Fibroblast of upper back skin (primary cell): ENCODE measurements around the gene SLIT3.
"Not testable (repeated sequence)": the region's sequence is repeated elsewhere in the genome, so short reads cannot be mapped to it uniquely, and the experiment has no call there.

Experiments
- DNase-seq: peaks from one replicate; pipeline ENCODE4 v3.0.0-alpha.2; 2013

The SLIT3 gene

DNA sequence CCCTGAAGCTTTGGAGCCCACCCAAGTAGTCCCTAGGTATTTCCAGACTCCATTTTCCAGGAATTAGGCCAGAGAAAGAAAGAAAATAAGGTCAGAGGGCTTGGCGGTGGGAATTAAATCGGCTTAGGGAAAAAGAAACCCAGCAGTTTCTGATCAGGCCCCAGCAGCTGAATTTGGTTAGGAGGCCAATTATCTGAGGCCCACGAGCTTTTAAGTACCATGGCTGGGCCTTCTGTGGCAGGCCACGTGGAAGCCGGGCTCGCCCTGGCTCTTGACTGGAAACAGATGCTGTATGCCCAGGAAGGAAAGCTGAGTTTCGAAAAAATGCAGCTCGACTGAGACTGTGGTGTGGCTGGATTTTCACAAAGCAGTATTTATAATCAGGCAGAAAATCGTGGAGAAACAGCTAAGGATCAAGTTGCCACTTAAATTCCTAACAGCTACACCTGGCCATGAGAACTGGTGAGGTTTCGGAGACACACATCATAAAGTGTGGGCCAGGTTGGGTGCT lies 646.7 kb downstream of the SLIT3 start:
- DNase-seq = peak; percentile 91

- peak; percentile 41 for DNase-seq
Measured at GRCh38 chr5:168653626-168654025, 647.3 kb downstream of the SLIT3 start.

- peak; percentile 96 for DNase-seq
Measured at GRCh38 chr5:168651648-168652047, 649.3 kb downstream of the SLIT3 start.

DNA sequence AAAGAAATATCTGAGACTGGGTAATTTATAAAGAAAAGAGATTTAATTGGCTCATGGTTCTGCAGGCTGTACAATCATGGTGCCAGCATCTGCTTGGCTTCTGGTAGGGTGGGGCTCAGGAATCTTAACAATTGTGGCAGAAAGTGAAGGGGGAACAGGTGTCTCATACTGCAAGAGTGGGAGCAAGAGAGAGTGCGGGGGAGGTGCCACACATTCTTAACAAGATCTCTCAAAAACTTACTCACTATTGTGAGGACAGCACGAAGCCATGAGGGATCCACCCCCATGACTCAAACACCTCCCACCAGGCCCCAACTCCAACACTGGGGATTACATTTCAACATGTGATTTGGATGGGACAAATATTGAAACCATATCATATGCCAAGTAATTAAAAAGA lies 651.6 kb downstream of the SLIT3 start:
- DNase-seq = peak; percentile 22

- DNase-seq = no peak
Measured at GRCh38 chr5:168648576-168648975, 652.4 kb downstream of the SLIT3 start.

DNA sequence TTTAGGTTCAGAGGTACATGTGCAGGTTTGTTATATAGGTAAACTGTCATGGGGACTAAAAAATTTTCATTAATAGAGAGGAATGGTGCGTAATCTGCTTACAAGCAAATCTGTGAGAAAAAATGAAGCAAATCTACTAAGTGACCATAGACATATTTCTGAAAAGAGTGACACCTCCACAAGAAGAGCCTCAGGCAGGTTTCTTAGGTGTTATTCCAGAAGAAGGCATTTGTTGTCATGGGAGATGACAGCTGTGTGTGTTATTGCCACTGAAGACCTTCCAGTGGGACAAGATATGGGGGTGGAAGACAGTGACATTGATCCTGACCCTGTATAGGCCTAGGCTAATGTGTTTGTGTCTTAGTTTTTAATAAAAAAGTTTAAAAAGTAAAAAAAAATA lies 652.9 kb downstream of the SLIT3 start:
- no peak for DNase-seq

GRCh38 chr5:168647083-168647482 lies 653.9 kb downstream of the SLIT3 start:
- peak; percentile 44 for DNase-seq

DNA sequence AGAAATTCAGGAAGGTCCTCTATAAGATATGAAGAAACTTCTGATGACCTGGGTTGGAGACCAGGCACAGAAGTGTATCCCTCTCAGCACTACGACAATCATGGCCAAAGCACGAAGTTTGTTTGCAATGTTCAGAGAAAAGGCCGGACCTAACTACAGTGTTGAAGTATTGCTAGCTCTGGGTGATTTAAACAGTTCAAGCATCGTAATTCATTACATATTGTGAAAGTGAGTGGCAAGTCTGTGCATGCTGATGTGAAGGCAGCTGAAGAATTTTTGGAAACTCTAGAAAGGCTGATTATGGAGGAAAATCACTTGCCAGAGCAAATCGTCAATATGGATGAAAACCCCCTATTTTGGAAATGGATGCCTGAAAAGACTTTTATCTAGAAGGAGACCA lies 654.6 kb downstream of the SLIT3 start:
- peak; percentile 22 for DNase-seq

- no peak for DNase-seq
Measured at GRCh38 chr5:168645195-168645594, 655.7 kb downstream of the SLIT3 start.

DNA sequence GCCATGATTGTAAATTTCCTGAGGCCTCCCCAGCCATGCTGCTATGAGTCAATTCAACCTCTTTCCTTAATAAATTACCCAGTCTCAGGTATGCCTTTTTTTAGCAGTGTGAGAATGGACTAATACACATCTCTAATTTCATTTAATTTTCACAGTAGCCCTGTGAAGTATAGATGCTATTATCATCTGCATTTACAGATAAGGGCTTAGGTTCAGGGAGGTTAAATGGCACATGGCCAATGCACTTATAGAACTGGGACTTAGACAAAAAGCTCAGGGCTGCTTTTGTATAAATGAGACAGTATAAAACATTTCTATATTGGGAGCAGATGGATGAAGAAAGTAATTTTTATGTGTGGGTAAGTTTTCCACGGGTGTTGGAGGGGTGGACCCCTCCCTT lies 658.9 kb downstream of the SLIT3 start:
- DNase-seq = no peak

GRCh38 chr5:168638846-168639245 lies 662.1 kb downstream of the SLIT3 start:
- not testable (repeated sequence) for DNase-seq

DNA sequence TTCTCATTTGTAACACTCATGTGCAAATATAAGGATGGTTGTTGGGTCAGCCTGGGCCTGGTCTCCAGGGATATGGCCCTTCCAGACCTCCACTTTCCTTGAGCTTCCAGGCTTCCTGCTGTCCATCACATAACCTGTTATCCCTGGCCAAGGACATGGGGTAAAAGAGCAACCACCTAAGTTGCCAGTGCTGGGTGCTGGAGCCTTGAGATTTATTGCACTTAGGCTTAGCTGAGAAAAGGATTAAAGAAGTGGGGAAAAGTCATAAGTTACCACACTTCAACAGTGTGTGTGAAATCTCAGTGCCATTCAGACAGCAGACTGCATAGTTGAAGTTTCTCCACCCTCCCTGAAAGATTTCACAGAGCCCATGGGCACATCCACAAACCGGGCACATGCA lies 663.1 kb downstream of the SLIT3 start:
- no peak for DNase-seq

DNA sequence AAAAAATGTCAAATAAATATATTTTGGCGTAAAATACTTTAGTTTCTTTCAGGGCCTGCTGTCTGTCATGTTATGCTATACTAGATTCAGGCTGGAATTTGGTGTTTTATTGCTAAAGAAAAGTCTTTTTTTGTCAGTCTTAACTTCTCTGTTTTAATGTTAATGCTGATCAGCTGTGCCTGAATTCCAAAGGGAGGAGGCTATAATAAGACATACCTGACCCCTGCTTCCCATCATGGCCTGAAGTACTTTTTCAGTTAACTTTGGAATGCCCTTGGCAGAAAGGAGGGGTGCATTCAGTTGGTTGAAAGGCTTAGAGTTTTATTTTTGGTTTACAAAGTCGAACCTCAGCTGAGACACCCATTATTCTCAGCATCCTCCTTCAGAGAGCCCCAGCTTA lies 663.7 kb downstream of the SLIT3 start:
- DNase-seq = no peak

- not testable (repeated sequence) for DNase-seq
Measured at GRCh38 chr5:168630958-168631357, 670.0 kb downstream of the SLIT3 start.

DNA sequence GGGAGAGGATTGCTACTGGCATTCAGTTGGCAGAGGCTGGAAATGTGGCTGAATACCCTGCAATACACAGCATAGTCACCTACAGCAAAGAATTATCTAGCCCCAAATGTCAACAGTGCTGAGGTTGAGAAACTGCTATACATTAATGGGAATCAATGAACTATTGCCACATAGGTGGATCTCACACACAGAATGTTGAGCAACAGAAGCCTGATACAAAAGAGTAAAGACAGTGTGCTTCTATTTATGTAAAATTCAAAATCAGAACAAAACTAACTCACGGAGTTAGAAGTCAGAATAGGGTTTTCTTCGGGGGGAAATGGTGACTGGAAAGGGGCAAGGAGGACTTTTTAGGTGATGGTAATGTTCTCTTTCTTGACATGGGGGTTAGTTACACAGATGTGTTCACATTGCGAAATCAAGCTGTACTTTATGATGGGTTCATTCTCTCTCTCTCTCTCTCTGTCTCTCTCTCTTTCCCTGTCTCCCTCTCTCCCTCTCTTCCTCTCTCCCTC lies 676.0 kb downstream of the SLIT3 start:
- peak; percentile 31 for DNase-seq

- DNase-seq = no peak
Measured at GRCh38 chr5:168620807-168621206, 680.1 kb downstream of the SLIT3 start.

GRCh38 chr5:168614661-168615060 lies 686.3 kb downstream of the SLIT3 start:
- DNase-seq = no peak

DNA sequence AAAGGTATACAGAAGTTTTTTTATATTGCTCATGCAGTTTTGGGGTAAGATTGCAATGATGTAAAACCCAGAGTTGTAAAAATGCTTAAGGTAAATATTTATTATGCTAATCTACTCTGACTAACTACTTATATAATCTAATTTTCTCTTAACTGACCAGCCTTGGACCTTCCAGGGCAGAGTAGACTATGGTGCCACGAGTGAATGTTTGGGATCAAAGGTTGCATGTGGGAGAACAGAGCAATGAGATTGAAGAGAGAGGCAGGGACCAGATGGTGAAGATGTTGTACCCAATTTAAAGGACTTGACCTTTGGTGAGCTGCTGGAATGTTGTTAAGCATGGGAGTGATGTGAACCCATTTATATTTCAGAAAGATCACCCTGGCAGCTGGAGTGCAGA lies 686.9 kb downstream of the SLIT3 start:
- no peak for DNase-seq

DNA sequence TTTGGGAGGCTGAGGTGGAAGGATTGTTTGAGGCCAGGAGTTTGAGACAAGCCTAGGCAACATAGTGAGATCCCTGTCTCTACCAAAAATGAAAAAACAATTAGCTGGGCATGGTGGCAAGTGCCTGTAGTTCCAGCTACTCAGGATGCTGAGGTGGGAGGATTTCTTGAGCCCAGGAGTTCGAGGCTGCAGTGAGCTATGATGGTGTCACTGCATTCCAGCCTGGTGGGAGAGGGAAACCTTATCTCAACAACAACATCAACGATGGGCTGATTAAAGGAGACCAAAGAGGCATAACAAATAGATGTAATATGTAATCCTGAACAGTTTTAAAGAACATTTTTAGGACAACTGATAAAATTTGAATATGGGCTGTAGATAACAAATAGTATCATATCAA lies 687.5 kb downstream of the SLIT3 start:
- no peak for DNase-seq

GRCh38 chr5:168612996-168613395 lies 687.9 kb downstream of the SLIT3 start:
- no peak for DNase-seq

GRCh38 chr5:168612123-168612522 lies 688.8 kb downstream of the SLIT3 start:
- DNase-seq = peak; percentile 71
